ENCODE data around the gene SOX10.

Gene SOX10

GRCh38 chr22:37973271-37974170 is 10.8 kb downstream of the SOX10 start:
- no peak for TF ChIP-seq CTCF (IDR thresholded peaks at IDR 0.05; ENCODE audit: low read depth, low read length)
- TF ChIP-seq EZH2phosphoT487 (IDR thresholded peaks at IDR 0.05; ENCODE audit: low read depth), result no peak
- Histone ChIP-seq H3K27me3 (ENCODE audit: low read depth, low read length) (no peaks in the 10 kb centered on the region), H3K9me3 (ENCODE audit: insufficient read depth, low read length) (no peaks in the 10 kb centered on the region), H3K4me2 (ENCODE audit: low read length) (no peak overlapping the region), H3K4me3 (ENCODE audit: low read length) (no peak overlapping the region), H2AFZ (ENCODE audit: low read depth, low read length) (no peak overlapping the region), H3K36me3 (replicated peaks; ENCODE audit: low read depth, low read length) (peaks cover 13% of the 10 kb centered on the region), H3K79me2 (ENCODE audit: low read length) (no peaks in the 10 kb centered on the region), H4K20me1 (ENCODE audit: insufficient read depth, low read length) (no peaks in the 10 kb centered on the region), H3K27ac (ENCODE audit: low read length) (no peak overlapping the region), H3K9ac (ENCODE audit: low read length) (no peak overlapping the region), H3K4me1 (ENCODE audit: low read length) (peaks cover 9% of the 10 kb centered on the region)

- Histone ChIP-seq H3K27ac (ENCODE audit: low read length) (no peak overlapping the region), H3K9me3 (ENCODE audit: insufficient read depth, low read length) (no peaks in the 10 kb centered on the region), H3K27me3 (ENCODE audit: low read depth, low read length) (no peaks in the 10 kb centered on the region), H3K79me2 (ENCODE audit: low read length) (no peaks in the 10 kb centered on the region), H3K9ac (ENCODE audit: low read length) (no peak overlapping the region), H2AFZ (ENCODE audit: low read depth, low read length) (no peak overlapping the region), H3K4me2 (ENCODE audit: low read length) (no peak overlapping the region), H4K20me1 (ENCODE audit: insufficient read depth, low read length) (no peaks in the 10 kb centered on the region), H3K4me3 (ENCODE audit: low read length) (no peak overlapping the region), H3K36me3 (replicated peaks; ENCODE audit: low read depth, low read length) (peaks cover 23% of the 10 kb centered on the region), H3K4me1 (ENCODE audit: low read length) (peaks cover 12% of the 10 kb centered on the region)
- TF ChIP-seq CTCF (IDR thresholded peaks at IDR 0.05; ENCODE audit: low read depth, low read length), result no peak
- TF ChIP-seq EZH2phosphoT487 (IDR thresholded peaks at IDR 0.05; ENCODE audit: low read depth), result no peak
Measured at GRCh38 chr22:37972527-37972926, 11.8 kb downstream of the SOX10 start.

- Histone ChIP-seq H3K27ac (ENCODE audit: low read length) (no peak overlapping the region), H3K9ac (ENCODE audit: low read length) (no peak overlapping the region), H3K36me3 (replicated peaks; ENCODE audit: low read depth, low read length) (peaks cover 31% of the 10 kb centered on the region), H3K9me3 (ENCODE audit: insufficient read depth, low read length) (no peaks in the 10 kb centered on the region), H3K4me1 (ENCODE audit: low read length) (peaks cover 12% of the 10 kb centered on the region), H3K27me3 (ENCODE audit: low read depth, low read length) (no peaks in the 10 kb centered on the region), H3K79me2 (ENCODE audit: low read length) (no peaks in the 10 kb centered on the region), H4K20me1 (ENCODE audit: insufficient read depth, low read length) (no peaks in the 10 kb centered on the region), H3K4me2 (ENCODE audit: low read length) (no peak overlapping the region), H3K4me3 (ENCODE audit: low read length) (no peak overlapping the region), H2AFZ (ENCODE audit: low read depth, low read length) (no peak overlapping the region)
- TF ChIP-seq CTCF (IDR thresholded peaks at IDR 0.05; ENCODE audit: low read depth, low read length) (no peak), EZH2phosphoT487 (IDR thresholded peaks at IDR 0.05; ENCODE audit: low read depth) (no peak)
Measured at GRCh38 chr22:37971475-37972434, 12.6 kb downstream of the SOX10 start.

DNA sequence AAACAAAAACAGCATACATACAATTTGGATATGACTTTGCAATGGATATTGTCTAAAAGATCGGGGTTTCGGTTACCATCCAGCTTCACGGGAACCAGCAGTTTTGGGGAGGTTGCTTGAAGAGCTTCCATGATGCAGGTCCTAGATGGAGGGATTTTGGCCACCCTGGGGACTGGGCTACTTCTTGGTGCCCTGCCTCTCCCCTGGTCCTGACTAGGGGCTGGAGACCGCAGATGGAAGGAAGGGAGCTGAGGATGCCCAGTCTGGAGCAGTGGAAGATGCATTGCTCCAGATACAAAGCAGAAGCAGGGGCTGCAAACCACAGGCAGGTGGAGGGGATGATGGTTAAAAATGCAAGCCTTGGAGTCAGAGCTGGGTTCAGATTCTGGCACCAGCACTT is 13.5 kb downstream of the SOX10 start:
- Histone ChIP-seq H3K4me1 (ENCODE audit: low read length) (peaks cover 12% of the 10 kb centered on the region), H3K27me3 (ENCODE audit: low read depth, low read length) (no peaks in the 10 kb centered on the region), H3K79me2 (ENCODE audit: low read length) (no peaks in the 10 kb centered on the region), H3K27ac (ENCODE audit: low read length) (no peak overlapping the region), H3K4me2 (ENCODE audit: low read length) (no peak overlapping the region), H3K4me3 (ENCODE audit: low read length) (no peak overlapping the region), H2AFZ (ENCODE audit: low read depth, low read length) (no peak overlapping the region), H3K9ac (ENCODE audit: low read length) (no peak overlapping the region), H3K36me3 (replicated peaks; ENCODE audit: low read depth, low read length) (peaks cover 38% of the 10 kb centered on the region), H3K9me3 (ENCODE audit: insufficient read depth, low read length) (no peaks in the 10 kb centered on the region), H4K20me1 (ENCODE audit: insufficient read depth, low read length) (no peaks in the 10 kb centered on the region)
- no peak for TF ChIP-seq EZH2phosphoT487 (IDR thresholded peaks at IDR 0.05; ENCODE audit: low read depth)
- no peak for TF ChIP-seq CTCF (IDR thresholded peaks at IDR 0.05; ENCODE audit: low read depth, low read length)
